Effector memory CD4-positive, alpha-beta T cell (primary cell): ENCODE data around the gene NRAS.

ENCODE experiments used
- DNase-seq, 3 donors: peaks; one replicate each; pipeline ENCODE4 v3.0.0-alpha.2; 2020
- H3K27ac ChIP-seq: 2 replicates; pipeline ENCODE4 v1.7.0; 2013; ENCODE audit warnings: mild to moderate bottlenecking, low read length, moderate library complexity; ENCODE audit not compliant: insufficient read depth, poor library complexity, severe bottlenecking
- H3K27me3 ChIP-seq: replicated peaks from 2 replicates; pipeline ENCODE4 v1.7.0; 2013; ENCODE audit warnings: mild to moderate bottlenecking, low read length; ENCODE audit not compliant: insufficient read depth, control insufficient read depth, poor library complexity, severe bottlenecking
- H3K36me3 ChIP-seq: 2 replicates; pipeline ENCODE4 v1.7.0; 2013; ENCODE audit warnings: mild to moderate bottlenecking, low read length, moderate library complexity; ENCODE audit not compliant: control insufficient read depth, insufficient read depth
- H3K4me1 ChIP-seq: 2 replicates; pipeline ENCODE4 v1.7.0; 2013; ENCODE audit warnings: low read length, mild to moderate bottlenecking; ENCODE audit not compliant: control insufficient read depth, insufficient read depth, poor library complexity, severe bottlenecking
- H3K4me3 ChIP-seq: 2 replicates; pipeline ENCODE4 v1.7.0; 2013; ENCODE audit warnings: low read length, low read depth, mild to moderate bottlenecking; ENCODE audit not compliant: insufficient read depth, poor library complexity, severe bottlenecking
- H3K9me3 ChIP-seq: 2 replicates; pipeline ENCODE4 v1.7.0; 2013; ENCODE audit warnings: mild to moderate bottlenecking, low read length, moderate library complexity; ENCODE audit not compliant: control insufficient read depth

Gene NRAS

DNA sequence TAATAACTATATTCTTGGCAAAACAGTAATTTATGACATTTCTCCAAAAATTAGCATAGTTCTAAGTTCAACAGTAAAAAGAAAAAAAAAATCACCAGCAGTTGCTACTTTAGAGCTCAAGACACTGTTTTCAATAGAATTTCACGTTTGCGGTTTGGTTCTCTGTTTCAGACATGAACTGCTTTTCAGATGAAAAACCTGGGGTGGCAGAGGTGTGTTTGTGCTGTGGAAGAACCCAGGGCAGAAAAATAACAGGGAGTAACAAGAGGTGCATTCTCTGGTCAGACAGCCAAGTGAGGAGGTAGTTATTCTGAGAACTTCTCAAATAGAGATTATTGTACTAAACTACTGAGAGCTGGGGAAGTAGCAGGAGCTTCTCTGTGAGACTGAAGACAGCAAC is 9.0 kb downstream of the NRAS start:
- Histone ChIP-seq H3K36me3 (peaks cover 57% of the 10 kb centered on the region), H3K27me3 (no peaks in the 10 kb centered on the region), H3K9me3 (no peaks in the 10 kb centered on the region), H3K4me1 (no peaks in the 10 kb centered on the region), H3K27ac (no peak overlapping the region), H3K4me3 (no peak overlapping the region)
- DNase-seq, result no peak

DNA sequence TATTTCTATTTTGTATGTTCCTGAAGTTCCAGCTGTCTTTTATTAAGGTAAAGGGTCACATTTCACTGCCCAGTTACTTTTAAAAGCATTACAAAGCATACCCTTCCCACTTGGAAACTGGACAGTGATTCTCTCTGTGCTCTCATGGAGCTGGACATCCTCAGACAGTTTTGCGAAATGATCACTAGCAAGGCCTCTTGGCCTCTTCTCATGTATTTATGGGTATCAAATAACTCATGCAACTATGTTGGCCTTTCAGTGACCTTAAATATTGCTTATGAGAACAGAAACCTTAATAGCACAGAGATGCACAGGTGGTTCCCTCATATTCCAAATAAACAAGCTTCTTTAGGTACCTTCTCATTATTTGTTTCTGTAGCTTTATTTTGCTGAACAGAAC is 13.3 kb downstream of the NRAS start:
- H3K27me3 ChIP-seq, result no peaks in the 10 kb centered on the region
- no peak for DNase-seq

DNA sequence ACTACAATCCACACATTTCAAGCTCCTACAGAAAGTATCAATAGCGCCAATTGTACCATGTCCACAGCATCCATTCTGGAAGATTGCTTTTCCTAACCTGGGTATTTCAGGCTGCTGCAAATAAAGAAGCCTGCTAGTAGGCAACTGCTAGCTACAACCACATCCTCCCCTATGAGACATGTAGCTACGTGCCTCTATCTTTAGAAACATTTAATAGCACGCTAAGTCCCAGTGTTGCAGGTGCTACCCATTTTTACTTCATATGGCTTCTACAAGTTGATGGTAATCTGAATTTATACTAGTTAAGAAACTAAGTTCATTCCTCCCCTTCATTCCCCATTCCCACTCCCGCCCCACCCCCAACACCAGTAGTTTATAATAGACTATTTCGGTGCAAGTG is 13.8 kb downstream of the NRAS start:
- Histone ChIP-seq H3K36me3 (peaks cover 22% of the 10 kb centered on the region), H3K9me3 (no peaks in the 10 kb centered on the region), H3K27me3 (no peaks in the 10 kb centered on the region), H3K27ac (no peak overlapping the region), H3K4me3 (no peak overlapping the region), H3K4me1 (no peaks in the 10 kb centered on the region)
- DNase-seq, result no peak

More for the DNA sequence above, 13.3 kb downstream of the NRAS start:
- Histone ChIP-seq H3K36me3 (peaks cover 27% of the 10 kb centered on the region), H3K9me3 (no peaks in the 10 kb centered on the region), H3K4me1 (no peaks in the 10 kb centered on the region), H3K27ac (no peak overlapping the region), H3K4me3 (no peak overlapping the region)

DNA sequence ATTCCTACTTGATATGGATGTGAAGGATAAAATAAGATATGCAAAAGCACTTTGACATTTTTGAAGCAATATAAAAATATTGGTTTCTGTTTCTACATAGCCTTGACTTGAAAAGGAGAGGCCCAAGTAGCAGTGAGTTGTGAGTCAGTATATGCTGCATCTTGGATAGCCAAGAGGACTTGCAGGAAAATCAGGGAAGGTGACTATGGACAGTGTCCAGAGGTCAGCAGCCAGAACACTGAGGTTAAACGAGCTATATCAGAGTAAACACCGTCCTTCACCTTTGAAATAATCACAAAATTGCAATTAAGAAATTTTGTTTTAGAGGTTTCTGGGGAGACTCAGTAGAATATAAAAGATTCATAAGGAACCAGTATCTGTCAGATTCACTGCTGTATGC is 14.6 kb downstream of the NRAS start:
- H3K27me3 ChIP-seq, result peaks cover 5% of the 10 kb centered on the region
- H3K4me3 ChIP-seq, result no peak overlapping the region
- H3K27ac ChIP-seq, result no peak overlapping the region
- H3K4me1 ChIP-seq, result no peaks in the 10 kb centered on the region
- H3K36me3 ChIP-seq, result peaks cover 14% of the 10 kb centered on the region
- no peaks in the 10 kb centered on the region for H3K9me3 ChIP-seq
- DNase-seq, result no peak

DNA sequence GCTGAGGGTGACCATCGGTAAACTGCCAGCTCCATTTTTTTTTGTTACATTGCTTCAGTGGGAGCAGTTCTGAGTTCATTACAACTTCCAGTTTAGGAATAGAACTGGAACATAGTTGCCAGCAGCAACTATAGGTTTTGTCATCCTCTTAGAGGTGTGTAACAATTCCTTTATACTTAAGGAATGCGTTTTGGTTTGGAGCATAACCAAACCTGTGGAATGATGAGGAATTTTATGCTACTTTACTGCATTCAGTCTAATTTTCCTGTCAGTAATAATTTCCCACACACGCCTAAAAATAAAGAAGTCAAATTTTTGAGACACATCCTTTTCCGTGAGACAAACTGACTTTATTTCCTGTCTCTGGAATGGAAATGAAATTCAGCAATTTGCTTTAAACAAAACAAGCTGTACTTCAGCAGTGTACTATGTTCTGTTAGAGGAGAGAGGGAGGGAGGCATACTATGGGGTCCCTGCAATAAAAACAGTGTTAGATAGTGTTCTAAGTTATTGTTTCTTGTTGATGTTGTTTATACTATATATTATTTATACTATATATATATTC is 16.5 kb downstream of the NRAS start:
- no peak overlapping the region for H3K27ac ChIP-seq
- no peaks in the 10 kb centered on the region for H3K4me1 ChIP-seq
- no peak for DNase-seq
- peaks cover 6% of the 10 kb centered on the region for H3K27me3 ChIP-seq
- H3K4me3 ChIP-seq, result no peak overlapping the region
- peaks cover under 1% of the 10 kb centered on the region for H3K36me3 ChIP-seq
- no peaks in the 10 kb centered on the region for H3K9me3 ChIP-seq

DNA sequence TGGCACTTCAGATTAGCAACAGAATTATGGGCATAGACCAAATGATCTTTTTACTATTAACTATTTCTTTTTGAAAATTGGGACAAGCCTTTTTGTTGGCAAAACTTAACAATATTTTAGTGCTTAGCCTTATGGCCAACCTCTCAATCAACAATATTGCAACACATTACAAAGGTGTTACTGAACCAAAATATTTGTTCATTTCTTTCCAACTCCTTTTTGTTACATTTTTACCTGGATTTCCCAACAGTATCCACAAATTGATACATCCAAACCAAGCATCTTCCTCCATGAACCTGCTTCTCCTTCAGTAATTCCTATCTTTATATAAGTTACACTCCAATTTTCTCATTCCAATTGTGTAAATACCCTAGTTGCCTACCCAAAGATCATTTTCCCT is 19.8 kb downstream of the NRAS start:
- peaks cover 6% of the 10 kb centered on the region for H3K27me3 ChIP-seq
- no peaks in the 10 kb centered on the region for H3K36me3 ChIP-seq
- H3K4me1 ChIP-seq, result no peaks in the 10 kb centered on the region
- no peak overlapping the region for H3K4me3 ChIP-seq
- H3K27ac ChIP-seq, result no peak overlapping the region
- no peaks in the 10 kb centered on the region for H3K9me3 ChIP-seq
- no peak for DNase-seq

DNA sequence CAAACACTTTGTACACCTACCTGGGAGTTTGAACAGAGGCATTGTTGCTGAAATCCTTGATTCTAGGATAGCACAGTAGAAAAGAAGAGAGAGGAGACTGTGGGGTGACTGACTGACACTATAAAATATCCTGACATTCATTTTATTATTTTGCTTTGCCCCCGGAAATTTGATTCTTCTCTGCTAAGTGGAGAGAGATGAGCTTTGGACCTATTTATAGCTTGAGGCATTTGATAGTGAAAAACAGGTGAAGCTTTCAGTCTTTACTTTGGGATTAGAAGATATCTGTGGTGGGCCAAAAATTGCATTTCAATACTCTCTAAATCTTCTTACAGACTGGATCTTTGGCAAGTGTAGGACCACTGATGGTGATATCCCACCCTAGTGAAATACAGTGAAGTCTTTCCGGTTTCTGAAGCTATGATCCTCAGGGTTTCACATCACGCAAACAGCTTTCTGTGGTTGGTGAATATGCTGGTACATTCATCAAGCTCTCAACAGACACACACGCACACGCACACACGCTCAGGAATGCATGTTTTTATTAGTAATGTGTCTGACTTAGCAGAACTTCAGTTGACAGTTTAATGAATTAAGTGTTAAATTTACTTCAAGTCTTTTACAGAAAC is 21.0 kb downstream of the NRAS start, which contains the start of gene AMPD1:
AMPD1 (minus strand) TSS at position 117 of the 629 bp plus-strand sequence; CDS start at position 42, 75 bp downstream.
- no peak within 1 kb of the TSS for H3K4me3 ChIP-seq
- H3K27me3 ChIP-seq, result peaks cover 6% of the 10 kb centered on the region
- no peaks in the 10 kb centered on the region for H3K4me1 ChIP-seq
- H3K27ac ChIP-seq, result no peak within 1 kb of the TSS
- H3K9me3 ChIP-seq, result no peaks in the 10 kb centered on the region
- DNase-seq, result no peak
- no peaks in the 10 kb centered on the region for H3K36me3 ChIP-seq

DNA sequence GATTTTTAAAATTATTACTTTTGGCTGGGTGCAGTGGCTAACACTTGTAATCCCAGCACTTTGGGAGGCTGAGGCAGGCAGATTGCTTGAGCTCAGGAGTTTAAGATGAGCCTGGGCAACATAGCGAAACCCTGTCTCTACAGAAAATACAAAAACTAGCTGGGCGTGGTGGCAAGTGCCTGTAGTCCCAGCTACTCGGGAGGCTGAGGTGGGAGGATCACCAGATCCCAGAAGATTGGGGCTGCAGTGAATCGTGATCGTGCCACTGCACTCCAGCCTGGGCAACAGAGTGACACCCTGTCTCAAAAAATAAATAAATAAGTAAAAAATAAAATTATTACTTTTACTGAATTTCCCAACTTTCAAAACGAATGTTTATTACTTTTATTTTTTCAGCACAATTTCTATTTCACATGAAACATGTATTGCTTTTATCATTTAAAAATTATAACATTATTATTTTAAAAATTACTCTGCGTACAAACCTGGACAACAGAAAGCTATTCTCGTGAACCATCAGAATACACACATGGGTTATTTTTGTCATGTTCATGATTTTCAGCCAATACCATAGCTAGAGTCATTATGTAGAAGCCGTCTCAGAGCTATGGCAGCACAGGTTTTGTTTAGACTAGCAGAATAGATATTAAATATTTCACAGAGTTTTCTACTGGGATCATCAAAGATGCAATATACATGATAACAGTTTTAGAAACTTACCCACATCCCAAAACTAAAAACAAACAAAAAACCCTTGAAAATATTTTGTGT is 21.8 kb downstream of the NRAS start:
- Histone ChIP-seq H3K4me3 (no peak overlapping the region), H3K9me3 (no peaks in the 10 kb centered on the region), H3K36me3 (no peaks in the 10 kb centered on the region), H3K27ac (no peak overlapping the region), H3K27me3 (peaks cover 6% of the 10 kb centered on the region), H3K4me1 (no peaks in the 10 kb centered on the region)
- DNase-seq, result no peak

DNA sequence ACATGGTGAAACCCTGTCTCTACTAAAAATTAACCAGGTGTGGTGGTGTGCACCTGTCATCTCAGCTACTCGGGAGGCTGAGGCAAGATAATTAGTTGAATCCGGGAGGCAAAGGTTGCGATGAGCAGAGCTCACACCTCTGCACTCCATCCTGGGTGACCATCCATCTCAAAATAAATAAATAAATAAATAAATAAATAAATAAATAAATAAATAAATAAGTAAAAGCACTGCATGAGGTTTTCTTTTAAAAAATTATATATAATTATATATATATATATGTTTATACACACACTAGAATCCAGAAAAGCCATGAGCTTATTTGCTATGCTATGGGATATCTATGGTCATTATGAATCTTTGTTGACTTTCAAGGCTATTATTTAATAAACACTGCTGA is 23.6 kb downstream of the NRAS start:
- H3K4me1 ChIP-seq, result no peaks in the 10 kb centered on the region
- H3K36me3 ChIP-seq, result no peaks in the 10 kb centered on the region
- no peak overlapping the region for H3K27ac ChIP-seq
- DNase-seq, result no peak
- H3K4me3 ChIP-seq, result no peak overlapping the region
- peaks cover 6% of the 10 kb centered on the region for H3K27me3 ChIP-seq
- no peaks in the 10 kb centered on the region for H3K9me3 ChIP-seq

DNA sequence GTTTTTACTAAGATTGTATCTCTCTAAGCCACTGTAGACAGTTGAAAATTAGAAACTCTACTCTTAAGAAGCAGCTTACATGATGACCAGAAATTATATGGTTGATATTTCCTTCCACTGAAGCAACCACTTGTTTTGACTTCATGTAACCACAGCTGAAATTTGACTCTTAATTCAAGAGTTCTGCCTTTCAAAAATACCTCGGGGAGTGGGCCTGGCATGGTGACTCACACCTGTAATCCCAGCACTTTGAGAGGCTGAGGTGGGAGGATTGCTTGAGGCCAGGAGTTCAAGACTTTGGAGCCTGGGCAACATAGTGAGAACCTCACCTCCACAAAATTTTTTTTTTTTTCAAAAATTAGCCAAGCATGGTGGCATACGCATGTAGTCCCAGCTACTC is 25.5 kb downstream of the NRAS start:
- H3K27ac ChIP-seq, result no peak overlapping the region
- no peaks in the 10 kb centered on the region for H3K4me1 ChIP-seq
- no peaks in the 10 kb centered on the region for H3K9me3 ChIP-seq
- DNase-seq, result no peak
- no peak overlapping the region for H3K4me3 ChIP-seq
- H3K36me3 ChIP-seq, result no peaks in the 10 kb centered on the region
- no peaks in the 10 kb centered on the region for H3K27me3 ChIP-seq
